Measurements from ENCODE around the gene RELL2. TPM values are rescaled to one million over a fixed set of nuclear protein-coding genes. Genes with fewer than 3 reads are reported as not detected.

RELL2 gene
- total RNA-seq, 1 donor from 2014 or later, result 5.6 TPM

- no peak overlapping the region for H3K4me3 ChIP-seq
- DNase-seq (ENCODE audit: extremely low spot score in 2 of 2), result no peak
- peaks cover 0 to 14% of the 10 kb centered on the region in 2 donors for H3K36me3 ChIP-seq
- H3K4me1 ChIP-seq, result no peaks in the 10 kb centered on the region
- TF ChIP-seq POLR2A (IDR thresholded peaks at IDR 0.05) (no peak), CTCF (IDR thresholded peaks at IDR 0.05) (no peak), POLR2AphosphoS5 (IDR thresholded peaks at IDR 0.05; ENCODE audit: insufficient read depth in 1 of 2, low read depth in 1 of 2) (no peak)
- H3K9me3 ChIP-seq, result no peaks in the 10 kb centered on the region
- intact Hi-C loops (cut with DNase I), result no loop called here
- no peak overlapping the region for H3K27ac ChIP-seq
- no peaks in the 10 kb centered on the region for H3K27me3 ChIP-seq
Observed at GRCh38 chr5:141657937-141658545, 21.2 kb downstream of the RELL2 start.

- Histone ChIP-seq H3K9me3 (no peaks in the 10 kb centered on the region), H3K27ac (no peak overlapping the region), H3K36me3 (no peaks in the 10 kb centered on the region), H3K4me3 (no peak overlapping the region), H3K27me3 (no peaks in the 10 kb centered on the region), H3K4me1 (no peaks in the 10 kb centered on the region)
- intact Hi-C loops (cut with DNase I), result no loop called here
- TF ChIP-seq POLR2A (IDR thresholded peaks at IDR 0.05), result no peak
- no peak for TF ChIP-seq POLR2AphosphoS5 (IDR thresholded peaks at IDR 0.05; ENCODE audit: insufficient read depth in 1 of 2, low read depth in 1 of 2)
- no peak for TF ChIP-seq CTCF (IDR thresholded peaks at IDR 0.05)
- no peak for DNase-seq (ENCODE audit: extremely low spot score in 2 of 2)
Observed at GRCh38 chr5:141662028-141662427, 25.2 kb downstream of the RELL2 start.

DNA sequence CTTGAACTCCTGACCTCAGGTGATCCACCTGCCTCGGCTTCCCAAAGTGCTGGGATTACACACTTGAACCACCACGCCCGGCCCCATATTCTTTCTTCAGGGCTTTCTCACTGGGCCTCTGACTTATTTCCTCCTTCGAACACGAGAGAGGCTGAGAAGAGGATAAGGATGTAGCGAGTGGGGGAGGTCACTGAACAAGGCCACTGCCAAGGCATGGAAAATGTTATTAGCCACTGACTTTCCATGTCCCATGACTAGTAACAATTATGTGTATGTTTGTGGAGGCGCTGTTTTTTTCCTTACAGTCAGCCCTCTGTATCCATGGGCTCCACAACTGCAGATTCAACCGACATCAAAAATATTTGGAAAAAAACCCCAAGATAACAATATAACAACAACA lies 26.7 kb downstream of the RELL2 start:
- no peaks in the 10 kb centered on the region for H3K27me3 ChIP-seq
- H3K36me3 ChIP-seq, result no peaks in the 10 kb centered on the region
- intact Hi-C loops (cut with DNase I), result no loop called here

DNA sequence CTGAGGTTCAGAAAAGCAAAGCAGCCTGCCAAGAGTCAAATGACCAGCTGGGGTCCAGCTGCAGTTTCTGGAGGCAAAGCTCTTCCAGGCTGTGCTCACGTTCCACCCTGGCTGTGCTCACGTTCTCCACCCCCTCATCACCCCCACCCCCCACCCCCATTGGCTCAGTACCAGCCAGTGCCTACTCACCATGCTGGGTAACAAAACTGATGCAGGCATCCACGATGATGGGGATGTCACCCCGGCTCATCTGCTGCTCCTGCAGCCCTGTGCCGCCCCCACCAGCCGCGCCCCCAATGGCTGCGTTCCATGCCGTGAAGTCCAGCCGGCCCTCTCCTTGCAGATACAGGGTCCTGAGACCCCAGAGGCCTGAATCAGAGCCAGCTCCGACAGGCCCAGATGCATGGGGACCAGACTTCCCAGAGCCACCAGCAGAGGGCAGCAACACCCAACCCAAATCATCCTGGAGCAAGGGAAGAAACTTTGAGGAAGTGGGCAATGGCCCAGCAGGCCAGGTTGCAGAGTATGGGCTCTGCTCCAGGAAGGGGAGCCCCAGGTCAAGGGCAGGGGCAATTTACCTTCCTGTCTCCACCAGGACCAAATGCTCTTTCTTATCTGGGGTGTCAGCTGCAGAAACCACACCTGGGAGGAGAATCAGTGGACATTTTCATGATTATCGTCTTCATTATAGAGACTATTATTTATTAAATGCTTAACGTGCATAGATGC lies 28.1 kb downstream of the RELL2 start:
- no peak for DNase-seq (ENCODE audit: extremely low spot score in 2 of 2)
- TF ChIP-seq CTCF (IDR thresholded peaks at IDR 0.05), result peak; percentile 79 to 89 (median 83)
- TF ChIP-seq POLR2AphosphoS5 (IDR thresholded peaks at IDR 0.05; ENCODE audit: insufficient read depth in 1 of 2, low read depth in 1 of 2), result peak in 1 of 2 donors; percentile 31
- TF ChIP-seq POLR2A (IDR thresholded peaks at IDR 0.05), result no peak
- no peaks in the 10 kb centered on the region for H3K27me3 ChIP-seq
- no peak overlapping the region for H3K27ac ChIP-seq
- no peaks in the 10 kb centered on the region for H3K9me3 ChIP-seq
- intact Hi-C loops (cut with DNase I), result no loop called here
- no peak overlapping the region for H3K4me3 ChIP-seq
- no peaks in the 10 kb centered on the region for H3K4me1 ChIP-seq
- no peaks in the 10 kb centered on the region for H3K36me3 ChIP-seq

More for the DNA sequence above, 26.7 kb downstream of the RELL2 start:
- no peaks in the 10 kb centered on the region for H3K4me1 ChIP-seq
- TF ChIP-seq POLR2A (IDR thresholded peaks at IDR 0.05) (no peak), CTCF (IDR thresholded peaks at IDR 0.05) (no peak), POLR2AphosphoS5 (IDR thresholded peaks at IDR 0.05; ENCODE audit: insufficient read depth in 1 of 2, low read depth in 1 of 2) (no peak)
- DNase-seq (ENCODE audit: extremely low spot score in 2 of 2), result no peak
- no peak overlapping the region for H3K27ac ChIP-seq
- no peak overlapping the region for H3K4me3 ChIP-seq
- H3K9me3 ChIP-seq, result no peaks in the 10 kb centered on the region

All from vagina (tissue), 2 donors.